ENCODE data around the gene GPS2.

GPS2 gene

DNA sequence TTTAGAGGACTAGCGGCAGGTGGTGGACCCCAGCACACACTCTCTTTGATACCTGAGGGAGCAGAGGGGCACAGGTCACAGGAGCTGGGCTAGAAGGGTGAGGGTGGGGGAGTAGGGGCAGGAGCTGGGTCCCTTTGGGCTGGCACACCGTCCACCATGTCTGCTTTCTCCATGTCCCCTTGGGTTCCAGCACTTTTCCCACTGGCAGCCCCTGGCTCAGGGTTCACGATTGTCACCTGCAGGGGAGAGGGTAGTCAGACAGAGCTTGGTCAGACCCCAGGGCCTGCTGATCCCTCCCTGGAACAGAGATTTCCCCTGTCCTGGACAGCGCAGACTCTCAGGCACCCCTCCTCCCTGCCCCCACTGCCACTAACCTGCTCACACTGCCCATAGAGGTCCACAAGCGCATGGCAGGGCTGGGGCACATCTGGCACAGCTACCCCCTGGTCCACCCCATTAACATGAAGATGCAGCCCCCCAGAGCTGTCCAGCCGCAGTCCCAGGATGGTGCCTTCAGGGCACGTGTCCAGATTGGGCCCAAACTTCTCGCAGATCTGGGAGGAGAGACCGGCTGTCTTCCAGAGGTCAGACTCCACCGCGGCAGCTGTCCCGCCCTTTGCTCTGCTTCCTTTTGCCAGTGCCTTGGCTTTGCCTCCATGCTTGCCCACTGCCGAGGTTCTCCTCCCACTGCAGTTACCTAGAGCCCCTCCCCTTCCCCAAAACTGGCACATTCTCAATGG is 3.1 kb upstream of the GPS2 start:
- ATAC-seq (replicated peaks) (no peak), DNase-seq (no peak)
- H3K27me3 Mint-ChIP-seq = no peaks in the 10 kb centered on the region
- H3K27ac Mint-ChIP-seq = peak overlapping the region in 1 of 2 donors; percentile 85
- H3K9me3 Mint-ChIP-seq = no peaks in the 10 kb centered on the region
- peaks cover 45% of the 10 kb centered on the region for H3K36me3 Mint-ChIP-seq (ENCODE audit: insufficient read depth)
- H3K4me3 Mint-ChIP-seq = no peak overlapping the region
- H3K4me1 Mint-ChIP-seq (ENCODE audit: low read depth in 2 of 2) = peaks cover 18 to 24% of the 10 kb centered on the region in 2 donors

DNA sequence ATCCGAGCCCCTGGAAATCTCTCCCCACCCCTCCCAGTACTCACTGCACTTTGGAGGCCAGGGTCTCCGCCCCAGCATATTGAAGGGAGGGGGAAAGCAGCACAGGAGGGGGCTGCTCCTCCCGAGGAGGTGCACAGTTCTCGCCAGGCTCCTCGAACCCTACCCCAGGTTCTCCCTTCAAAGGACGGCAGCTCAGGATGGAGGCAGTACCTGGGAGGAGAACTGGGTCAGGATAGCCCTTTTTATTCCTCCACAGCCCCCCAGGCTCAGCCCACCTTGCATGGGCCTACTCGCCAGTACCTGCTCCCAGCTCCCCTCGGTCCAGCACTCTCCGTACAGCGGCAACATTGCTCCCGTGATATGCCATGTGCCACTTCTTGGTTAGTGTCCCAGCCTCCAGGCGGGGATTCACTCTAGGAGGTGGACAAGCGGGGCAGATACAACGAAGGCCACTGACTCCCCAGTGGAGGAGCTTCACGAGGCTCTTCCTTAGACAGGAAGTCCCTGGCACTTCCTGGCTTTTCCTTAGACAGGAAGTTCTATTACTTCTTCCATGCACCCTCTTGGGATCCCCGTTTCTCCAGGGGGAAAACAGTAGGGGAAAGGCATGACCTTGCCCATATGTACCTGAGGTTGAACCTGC is 2.1 kb upstream of the GPS2 start:
- Mint-ChIP-seq H3K27me3 (no peaks in the 10 kb centered on the region), H3K4me3 (peak overlapping the region in 1 of 2 donors; percentile 65), H3K36me3 (ENCODE audit: insufficient read depth) (peaks cover 55% of the 10 kb centered on the region), H3K27ac (peak overlapping the region in 1 of 2 donors; percentile 85), H3K9me3 (no peaks in the 10 kb centered on the region), H3K4me1 (ENCODE audit: low read depth in 2 of 2) (peaks cover 26 to 34% of the 10 kb centered on the region in 2 donors)
- ATAC-seq (replicated peaks) (no peak), DNase-seq (no peak)

DNA sequence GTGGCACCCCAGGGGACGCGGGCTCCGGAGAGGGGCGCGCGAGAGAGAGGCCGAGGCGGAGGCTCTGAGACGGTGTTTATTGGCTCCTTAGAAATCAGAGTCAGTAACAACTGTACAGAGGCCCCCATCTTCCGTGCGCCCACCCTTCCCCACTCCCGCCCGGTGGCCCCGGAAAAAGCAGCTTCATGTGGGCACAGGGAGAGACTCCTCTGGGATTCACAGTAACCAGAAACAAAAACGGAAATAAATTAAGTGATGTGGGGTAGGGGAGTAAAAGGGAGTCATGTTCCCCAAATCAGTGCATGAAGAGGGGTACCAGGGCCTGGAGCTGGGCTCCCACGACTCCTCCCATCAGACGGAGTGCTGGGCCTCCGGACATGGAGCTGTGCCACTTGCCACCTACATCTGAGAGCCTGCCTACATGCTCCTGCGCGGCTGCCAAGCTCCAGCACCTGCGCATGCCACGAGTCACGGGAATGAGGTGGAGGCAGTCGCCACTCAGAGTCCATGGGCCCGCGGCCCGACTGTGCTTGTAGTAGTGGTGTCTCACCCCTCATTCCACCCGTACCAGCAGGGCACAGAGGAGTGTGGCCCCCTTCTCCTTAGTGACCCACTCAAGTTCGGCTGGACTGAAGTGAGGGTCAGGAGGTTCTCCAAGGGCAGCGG is 543 bp upstream of the GPS2 start:
- Mint-ChIP-seq H3K36me3 (ENCODE audit: insufficient read depth) (peaks cover 60% of the 10 kb centered on the region), H3K4me1 (ENCODE audit: low read depth in 2 of 2) (peaks cover 37 to 43% of the 10 kb centered on the region in 2 donors), H3K4me3 (peak overlapping the region; percentile 90 to 93)

DNA sequence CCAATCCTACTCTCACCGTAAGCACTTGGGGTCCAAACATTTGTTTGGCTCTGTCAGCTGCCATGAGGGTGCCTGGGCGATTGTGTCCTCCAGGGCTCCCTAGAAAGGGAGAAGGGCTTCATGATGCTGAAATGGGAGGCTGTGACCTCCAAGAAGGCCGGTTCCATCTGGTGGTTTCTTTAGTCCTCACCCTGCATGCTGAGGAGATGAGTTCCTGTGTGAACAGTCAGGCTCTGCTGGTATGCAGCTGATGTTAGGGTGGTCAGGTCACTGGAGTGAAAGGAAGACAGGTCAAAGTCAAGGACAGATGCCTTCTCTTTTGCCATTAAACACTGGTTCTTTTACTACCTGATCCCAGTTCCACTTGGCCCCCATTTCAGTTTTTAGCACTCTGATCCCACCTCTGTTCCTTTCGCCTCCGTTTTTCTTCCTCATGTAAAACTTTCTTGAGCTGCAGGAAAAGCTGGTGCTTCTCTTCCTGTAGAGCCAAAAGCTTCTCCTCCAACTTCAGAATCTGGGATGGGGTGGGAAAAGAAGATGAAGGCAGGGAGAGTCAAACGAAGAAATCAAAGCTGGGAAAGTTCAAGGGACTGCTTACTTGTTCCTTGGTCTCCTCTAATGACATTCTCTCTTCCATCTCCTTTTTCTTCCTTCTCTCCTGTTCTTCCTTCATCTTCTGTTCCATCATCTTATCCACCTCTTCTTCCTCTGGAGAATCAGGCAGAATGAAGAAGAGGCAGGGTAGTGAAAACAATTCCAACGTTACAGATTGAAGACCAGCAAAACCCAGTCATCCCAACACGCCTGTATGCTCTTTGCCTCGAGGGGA is 1.1 kb downstream of the GPS2 start:
- H3K36me3 Mint-ChIP-seq (ENCODE audit: insufficient read depth) = peaks cover 70% of the 10 kb centered on the region
- DNase-seq (no peak), ATAC-seq (replicated peaks) (no peak)
- H3K4me1 Mint-ChIP-seq (ENCODE audit: low read depth in 2 of 2) = peaks cover 51 to 59% of the 10 kb centered on the region in 2 donors
- no peaks in the 10 kb centered on the region for H3K9me3 Mint-ChIP-seq
- H3K27ac Mint-ChIP-seq = peak overlapping the region; percentile 96
- peak overlapping the region; percentile 90 to 93 for H3K4me3 Mint-ChIP-seq
- no peaks in the 10 kb centered on the region for H3K27me3 Mint-ChIP-seq

More for the DNA sequence above, 543 bp upstream of the GPS2 start:
- peak overlapping the region; percentile 96 for H3K27ac Mint-ChIP-seq
- no peak for ATAC-seq (replicated peaks)
- no peaks in the 10 kb centered on the region for H3K27me3 Mint-ChIP-seq
- DNase-seq = no peak
- H3K9me3 Mint-ChIP-seq = no peaks in the 10 kb centered on the region

DNA sequence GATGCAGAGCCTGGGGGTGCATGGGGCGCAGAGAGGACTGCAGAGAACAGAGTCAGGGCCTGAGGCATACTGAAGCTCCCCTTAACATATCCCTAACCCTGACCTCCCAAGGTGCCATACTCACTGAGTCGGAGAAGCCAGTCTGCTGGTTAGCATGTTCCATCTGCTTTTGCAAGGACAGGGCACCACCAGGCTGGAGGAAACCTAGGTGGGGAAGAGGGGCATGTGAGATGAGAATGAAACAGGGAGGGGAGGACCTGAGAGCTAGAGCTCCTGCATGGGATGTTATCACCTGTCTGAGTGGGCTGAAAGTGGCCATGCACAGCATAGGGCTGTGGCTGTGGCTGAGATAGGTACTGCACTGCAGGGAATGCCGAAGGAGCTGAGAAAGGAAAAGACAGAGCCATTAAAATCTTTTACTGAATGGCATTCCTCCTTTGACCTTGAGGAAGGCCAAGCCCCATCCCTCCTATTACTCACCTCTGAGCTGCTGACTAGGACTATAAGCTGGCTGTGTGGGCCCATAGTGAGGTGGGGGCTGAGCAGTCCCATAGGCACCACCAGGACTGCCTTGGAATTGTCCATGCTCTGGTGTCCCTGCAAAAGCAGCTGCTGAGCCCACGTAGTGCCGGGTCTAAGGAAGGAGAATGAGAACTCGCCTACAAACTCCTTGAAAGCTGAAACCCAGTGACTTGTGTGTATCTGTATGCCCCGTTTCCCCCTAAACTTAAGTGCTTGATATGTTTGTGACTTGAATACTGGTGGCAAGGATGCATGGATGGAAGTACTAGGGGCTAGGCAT is 1.9 kb downstream of the GPS2 start:
- H3K36me3 Mint-ChIP-seq (ENCODE audit: insufficient read depth) = peaks cover 78% of the 10 kb centered on the region
- H3K4me1 Mint-ChIP-seq (ENCODE audit: low read depth in 2 of 2) = peaks cover 57 to 65% of the 10 kb centered on the region in 2 donors
- DNase-seq (no peak), ATAC-seq (replicated peaks) (no peak)
- H3K27me3 Mint-ChIP-seq = no peaks in the 10 kb centered on the region
- peak overlapping the region; percentile 96 for H3K27ac Mint-ChIP-seq
- peak overlapping the region; percentile 33 to 90 for H3K4me3 Mint-ChIP-seq
- no peaks in the 10 kb centered on the region for H3K9me3 Mint-ChIP-seq

DNA sequence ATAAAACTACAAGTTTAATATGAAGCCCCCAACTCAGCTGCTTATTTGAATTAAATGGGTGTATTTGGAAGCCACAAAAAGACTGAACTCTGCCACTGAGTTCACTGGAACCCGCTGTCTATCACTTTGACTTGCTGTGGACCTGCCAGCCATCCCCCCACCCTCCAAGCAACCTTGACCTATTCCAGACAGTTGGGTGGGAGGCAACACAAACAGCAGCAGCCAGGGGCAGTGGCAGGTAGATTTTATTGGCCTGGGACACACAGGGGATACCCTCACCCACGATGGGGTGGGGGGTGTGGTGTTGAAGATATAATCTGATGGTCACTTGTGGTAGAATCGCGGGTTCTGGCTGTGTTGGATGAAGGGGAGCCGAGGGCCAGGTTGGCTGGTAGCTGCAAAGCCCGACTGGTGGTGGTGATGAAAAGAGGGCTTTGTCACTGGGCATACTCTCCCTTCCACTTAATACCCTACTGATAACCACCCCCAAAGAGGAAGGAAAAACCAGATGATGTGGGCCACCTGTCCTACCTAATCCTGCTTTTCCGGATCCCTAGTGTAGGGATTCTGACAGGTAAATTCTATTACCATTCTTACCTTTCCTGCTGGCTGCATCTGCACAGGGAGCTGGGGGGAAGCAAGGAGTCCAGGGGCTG is 2.6 kb downstream of the GPS2 start:
- DNase-seq (no peak), ATAC-seq (replicated peaks) (no peak)
- peaks cover 81% of the 10 kb centered on the region for H3K36me3 Mint-ChIP-seq (ENCODE audit: insufficient read depth)
- peak overlapping the region; percentile 13 to 90 for H3K4me3 Mint-ChIP-seq
- peak overlapping the region; percentile 96 for H3K27ac Mint-ChIP-seq
- no peaks in the 10 kb centered on the region for H3K27me3 Mint-ChIP-seq
- peaks cover 57 to 65% of the 10 kb centered on the region in 2 donors for H3K4me1 Mint-ChIP-seq (ENCODE audit: low read depth in 2 of 2)
- no peaks in the 10 kb centered on the region for H3K9me3 Mint-ChIP-seq

DNA sequence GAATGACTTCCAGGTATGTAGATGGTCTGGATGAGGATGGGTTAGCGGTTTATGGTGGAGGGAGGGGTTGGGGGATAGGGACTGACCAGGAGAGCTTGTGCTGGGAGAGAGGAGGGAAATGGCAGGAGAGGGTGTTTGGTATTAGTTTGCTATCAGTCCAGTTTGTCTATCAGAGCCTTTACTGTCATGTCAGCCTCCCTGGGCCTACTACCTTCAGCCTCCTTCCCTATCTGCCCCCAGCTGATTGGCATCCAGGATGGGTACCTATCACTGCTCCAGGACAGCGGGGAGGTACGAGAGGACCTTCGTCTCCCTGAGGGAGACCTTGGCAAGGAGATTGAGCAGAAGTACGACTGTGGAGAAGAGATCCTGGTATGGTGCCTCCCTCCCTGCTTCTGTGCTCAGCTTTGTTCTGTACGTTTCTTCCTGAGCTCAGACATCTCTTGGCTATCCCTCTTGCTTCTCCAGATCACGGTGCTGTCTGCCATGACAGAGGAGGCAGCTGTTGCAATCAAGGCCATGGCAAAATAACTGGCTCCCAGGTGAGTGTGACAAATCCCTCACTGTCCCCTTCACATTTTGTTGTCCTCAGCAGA is 4.0 kb downstream of the GPS2 start:
- Mint-ChIP-seq H3K27ac (peak overlapping the region; percentile 92 to 99), H3K27me3 (no peaks in the 10 kb centered on the region), H3K4me1 (ENCODE audit: low read depth in 2 of 2) (peaks cover 61 to 62% of the 10 kb centered on the region in 2 donors), H3K4me3 (peak overlapping the region; percentile 82 to 90), H3K36me3 (ENCODE audit: insufficient read depth) (peaks cover 89% of the 10 kb centered on the region), H3K9me3 (no peaks in the 10 kb centered on the region)
- DNase-seq = no peak
- no peak for ATAC-seq (replicated peaks)

DNA sequence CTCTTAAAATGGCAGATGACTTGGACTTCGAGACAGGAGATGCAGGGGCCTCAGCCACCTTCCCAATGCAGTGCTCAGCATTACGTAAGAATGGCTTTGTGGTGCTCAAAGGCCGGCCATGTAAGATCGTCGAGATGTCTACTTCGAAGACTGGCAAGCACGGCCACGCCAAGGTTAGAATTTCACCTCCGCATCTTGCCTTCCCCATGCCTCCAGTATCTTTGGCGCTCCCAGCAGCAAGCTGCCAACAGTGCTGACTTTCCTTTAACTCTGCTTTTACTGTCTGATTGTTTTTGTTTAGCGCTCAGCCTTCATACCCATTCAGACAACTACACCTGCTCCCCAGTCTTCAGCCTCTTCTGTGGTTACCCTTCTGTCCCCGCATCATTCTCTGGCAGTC is 5.5 kb downstream of the GPS2 start:
- peak overlapping the region; percentile 92 to 99 for H3K27ac Mint-ChIP-seq
- no peaks in the 10 kb centered on the region for H3K9me3 Mint-ChIP-seq
- H3K4me3 Mint-ChIP-seq = peak overlapping the region; percentile 82 to 90
- no peaks in the 10 kb centered on the region for H3K27me3 Mint-ChIP-seq
- peaks cover 78% of the 10 kb centered on the region for H3K36me3 Mint-ChIP-seq (ENCODE audit: insufficient read depth)
- ATAC-seq (replicated peaks) (no peak), DNase-seq (no peak)
- H3K4me1 Mint-ChIP-seq (ENCODE audit: low read depth in 2 of 2) = peaks cover 53 to 55% of the 10 kb centered on the region in 2 donors

DNA sequence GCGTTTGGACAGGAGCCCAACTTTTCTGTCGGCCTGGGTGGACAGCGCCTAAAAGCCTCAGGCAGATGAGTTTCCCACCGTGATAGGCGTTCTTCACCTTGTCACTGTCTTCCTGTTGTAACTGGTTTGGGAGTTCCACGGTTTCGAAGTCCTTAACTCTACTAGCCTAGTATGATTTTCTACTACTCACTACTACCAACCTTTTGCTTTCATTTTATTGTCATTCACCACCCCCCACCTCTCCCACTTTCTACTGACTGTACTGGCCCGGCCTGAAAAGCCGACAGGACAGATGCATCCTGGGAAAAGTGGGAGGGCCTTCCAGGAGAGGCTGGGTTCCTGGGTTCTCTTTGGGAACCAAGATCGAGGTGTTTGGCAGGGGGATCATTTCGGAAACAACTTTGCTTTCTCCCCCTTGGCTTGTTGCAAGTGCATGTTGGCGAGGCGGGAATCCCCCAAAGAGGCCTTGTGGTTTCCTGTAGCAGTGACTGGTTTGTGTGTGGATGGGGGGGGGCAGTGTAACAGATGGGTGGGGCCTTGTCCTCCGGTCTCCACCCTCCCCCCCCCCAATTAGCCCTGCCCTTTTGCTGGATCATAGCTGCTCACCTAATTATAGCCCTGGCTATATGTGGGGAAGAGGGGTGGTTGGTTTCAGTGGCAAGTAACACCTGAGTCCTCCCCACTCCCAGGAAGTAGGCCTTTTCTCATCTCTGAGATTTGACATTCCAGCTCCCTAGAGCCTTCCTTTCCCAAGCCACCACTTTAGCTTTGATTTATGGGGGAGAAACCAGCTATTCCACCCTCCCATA is 6.3 kb downstream of the GPS2 start:
- DNase-seq (peak; percentile 82 to 85 (median 83)), ATAC-seq (replicated peaks) (peak; percentile 40)
- H3K27ac Mint-ChIP-seq = peak overlapping the region; percentile 92 to 99
- peak overlapping the region; percentile 82 to 90 for H3K4me3 Mint-ChIP-seq
- H3K27me3 Mint-ChIP-seq = no peaks in the 10 kb centered on the region
- no peaks in the 10 kb centered on the region for H3K9me3 Mint-ChIP-seq
- H3K4me1 Mint-ChIP-seq (ENCODE audit: low read depth in 2 of 2) = peaks cover 45 to 49% of the 10 kb centered on the region in 2 donors
- H3K36me3 Mint-ChIP-seq (ENCODE audit: insufficient read depth) = peaks cover 70% of the 10 kb centered on the region

DNA sequence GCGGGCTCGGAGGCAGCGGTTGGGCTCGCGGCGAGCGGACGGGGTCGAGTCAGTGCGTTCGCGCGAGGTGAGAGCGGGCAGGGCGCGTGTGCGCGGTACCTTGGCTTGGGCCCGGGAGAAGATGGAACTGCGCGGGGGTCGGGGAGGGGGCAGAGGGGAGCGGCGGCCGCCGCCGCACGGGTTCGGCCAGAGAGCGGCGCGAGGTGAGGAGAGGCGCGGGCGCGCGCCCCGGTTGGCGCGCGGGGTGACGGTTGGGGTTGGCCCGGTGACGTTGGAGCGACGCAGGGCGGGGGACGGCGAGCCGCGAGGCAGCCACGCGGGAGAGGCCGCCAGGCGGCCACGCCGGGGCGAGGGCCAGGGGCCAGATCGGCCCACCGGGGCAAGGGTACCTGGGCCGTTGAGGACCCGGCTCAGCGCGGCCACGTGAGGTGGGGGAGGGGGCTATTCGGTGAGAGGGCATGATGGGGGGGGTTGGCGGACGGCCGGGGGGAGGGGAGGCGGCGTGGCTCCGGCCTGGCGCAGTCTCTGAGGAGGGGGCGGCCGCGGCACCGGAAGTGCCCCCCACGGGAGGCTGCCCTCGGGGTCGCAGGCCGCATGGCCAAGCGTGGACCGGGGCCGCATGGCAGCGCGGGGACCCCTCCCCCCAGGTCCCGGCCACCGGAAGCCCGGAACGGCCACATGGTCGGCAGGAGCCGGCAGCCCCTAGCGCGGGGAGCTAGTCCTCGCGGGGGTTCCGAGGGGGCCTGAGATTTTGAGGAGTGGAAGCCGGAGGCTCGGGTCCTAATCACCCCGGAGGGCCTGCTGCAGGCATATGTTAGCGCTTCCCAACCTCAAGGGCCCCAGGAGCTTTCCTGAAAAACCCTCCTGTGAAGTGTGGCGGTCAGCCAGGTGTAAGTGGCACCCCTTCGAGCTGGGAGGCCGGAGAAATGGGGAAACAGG is 7.2 kb downstream of the GPS2 start:
- H3K4me1 Mint-ChIP-seq (ENCODE audit: low read depth in 2 of 2) = peaks cover 38 to 41% of the 10 kb centered on the region in 2 donors
- H3K9me3 Mint-ChIP-seq = no peaks in the 10 kb centered on the region
- DNase-seq (peak; percentile 36 to 57 (median 53)), ATAC-seq (replicated peaks) (peak; percentile 9)
- no peaks in the 10 kb centered on the region for H3K27me3 Mint-ChIP-seq
- peak overlapping the region; percentile 82 to 90 for H3K4me3 Mint-ChIP-seq
- peak overlapping the region; percentile 92 to 99 for H3K27ac Mint-ChIP-seq
- H3K36me3 Mint-ChIP-seq (ENCODE audit: insufficient read depth) = peaks cover 62% of the 10 kb centered on the region
